K562 (cell line): ENCODE results near the gene TMED6. TPM values are rescaled to one million over a fixed set of nuclear protein-coding genes. Genes with fewer than 3 reads are reported as not detected.

Experiments
- ARID2 ChIP-seq: fragments of 450-650 bp; IDR thresholded peaks from 2 replicates; pipeline ENCODE4 v1.6.1; 2017; ENCODE audit warnings: antibody characterized with exemption, mild to moderate bottlenecking
- GATA2 ChIP-seq: sonication (generic); formaldehyde crosslinking; IDR thresholded peaks from 2 replicates; pipeline ENCODE4 v1.4.0; 2020; ENCODE audit warnings: mild to moderate bottlenecking, missing genetic modification reagents
- ILF3 ChIP-seq: fragments of 450-650 bp; IDR thresholded peaks from 2 replicates; pipeline ENCODE4 v1.6.1; 2018; ENCODE audit warnings: antibody characterized with exemption, mild to moderate bottlenecking, moderate library complexity, borderline replicate concordance
- KDM1A ChIP-seq, 2 experiments: fragments of 450-650 bp; IDR thresholded peaks; 2 replicates each; pipeline ENCODE4 v1.6.1; 2016; ENCODE audit warnings: mild to moderate bottlenecking in 2 of 2
- MYBL2 ChIP-seq, 2 experiments: fragments of 450-650 bp in 1 of 2; sonication (generic) in 1 of 2; formaldehyde crosslinking in 1 of 2; IDR thresholded peaks; 2 replicates each; pipeline versions ENCODE4 v1.6.1 to v1.8.1; 2017 to 2022; ENCODE audit warnings: borderline replicate concordance in 1 of 2, inconsistent platforms in 1 of 2, low read depth in 1 of 2, mild to moderate bottlenecking in 1 of 2, missing genetic modification reagents in 1 of 2, moderate library complexity in 1 of 2
- NR4A1 ChIP-seq, 2 experiments: fragments of 250-450 bp in 1 of 2; fragments of 450-650 bp in 1 of 2; sonication (Bioruptor Pico) in 1 of 2; IDR thresholded peaks; 2 replicates each; pipeline versions ENCODE4 v1.4.0 to v1.6.1; 2016 to 2020; ENCODE audit warnings: mild to moderate bottlenecking in 2 of 2, missing compliant biosample characterization in 1 of 2, missing genetic modification characterization in 1 of 2, moderate library complexity in 1 of 2
- PBX2 ChIP-seq, 2 experiments: IDR thresholded peaks in 1 of 2; conservative IDR thresholded peaks in 1 of 2; 2 replicates each; pipeline ENCODE4 v1.6.1; 2016; ENCODE audit warnings: low read depth in 2 of 2, mild to moderate bottlenecking in 1 of 2, missing compliant biosample characterization in 1 of 2, missing genetic modification characterization in 1 of 2, moderate library complexity in 1 of 2
- PURB ChIP-seq: sonication (generic); formaldehyde crosslinking; IDR thresholded peaks from 2 replicates; pipeline ENCODE4 v1.9.0; 2021; ENCODE audit warnings: low read depth, mild to moderate bottlenecking, missing genetic modification reagents
- RAD21 ChIP-seq, 2 experiments: fragments of 250-450 bp in 1 of 2; fragments of 450-650 bp in 1 of 2; sonication (Bioruptor Pico) in 1 of 2; formaldehyde crosslinking in 1 of 2; IDR thresholded peaks in 1 of 2; conservative IDR thresholded peaks in 1 of 2; 2 replicates each; pipeline versions ENCODE4 v1.4.0 to v1.8.0; 2020 to 2022; ENCODE audit warnings: mild to moderate bottlenecking in 2 of 2, moderate library complexity in 1 of 2
- TFAM ChIP-seq: fragments of 250-450 bp; sonication (Bioruptor Pico); conservative IDR thresholded peaks from 2 replicates; pipeline ENCODE4 v1.5.0; 2021; ENCODE audit warnings: mild to moderate bottlenecking, moderate library complexity
- ZBED1 ChIP-seq: IDR thresholded peaks from 2 replicates; pipeline ENCODE4 v1.6.1; 2014
- ZNF12 ChIP-seq: sonication (generic); formaldehyde crosslinking; IDR thresholded peaks from 2 replicates; pipeline ENCODE4 v1.4.0; 2020; ENCODE audit warnings: mild to moderate bottlenecking, missing genetic modification reagents
- ZNF146 ChIP-seq: IDR thresholded peaks from one replicate; pipeline ENCODE4 v1.6.1; 2018; ENCODE audit warnings: missing compliant biosample characterization; ENCODE audit not compliant: unreplicated experiment
- ZNF444 ChIP-seq: fragments of 250-450 bp; sonication (Bioruptor Pico); IDR thresholded peaks from 2 replicates; pipeline ENCODE4 v1.4.0; 2020; ENCODE audit warnings: mild to moderate bottlenecking, moderate library complexity
- ZNF449 ChIP-seq: fragments of 250-450 bp; sonication (Bioruptor Pico); IDR thresholded peaks from 2 replicates; pipeline ENCODE4 v1.8.0; 2022; ENCODE audit warnings: moderate library complexity, mild to moderate bottlenecking, inconsistent platforms
- polyA plus RNA-seq, 8 experiments: library from polyadenylated mRNA; depleted of rRNA in 4 of 8; stranded (reverse) in 5 of 8; unstranded in 3 of 8; fragments of >200 nt; fragmentation: Nextera tagmentation in 2 of 8; fragmentation: Illumina TruSeq in 1 of 8; extraction: Ambion mirVana in 2 of 8; extraction: Trizol in 1 of 8; gene quantifications; 2 replicates each; pipeline versions ENCODE4 v1.2.1 to v1.2.3, GENCODE V29; 2011 to 2014; ENCODE audit warnings: inconsistent platforms in 1 of 8, missing spikeins in 1 of 8
- total RNA-seq, 7 experiments: library from RNA; depleted of rRNA in 6 of 7; stranded (reverse); fragments of >200 nt in 6 of 7; fragmentation: Illumina TruSeq in 2 of 7; extraction: Trizol in 2 of 7; gene quantifications; 2 replicates each; pipeline versions ENCODE4 v1.2.1 to v1.2.3, GENCODE V29; 2011 to 2021; ENCODE audit warnings: low replicate concordance in 1 of 7

TMED6 gene
- total and polyA plus RNA-seq, 9 of the 15 experiments (the other 6 are each of a cell fraction or from before 2014, with no cell fraction given): 0.14 to 0.45 (median 0.25) TPM; not detected in 2

GRCh38 chr16:69397821-69398521 is 46.4 kb upstream of the TMED6 start (continued):
- no peak for TF ChIP-seq ZNF449 (CRISPR knock-in tag)
- no peak for TF ChIP-seq ZNF146 (CRISPR knock-in tag)
- no peak for TF ChIP-seq ILF3
- TF ChIP-seq KDM1A (IDR thresholded peaks at IDR 0.05): peak in 1 of 2 experiments; percentile 42; a peak in 1 of 4 replicates
- no peak for TF ChIP-seq GATA2
- TF ChIP-seq PURB (CRISPR knock-in tag): no peak
- TF ChIP-seq PBX2 (CRISPR knock-in tag; IDR thresholded peaks at IDR 0.05; ENCODE audit: low read depth): no peak
- peak; percentile 60 for TF ChIP-seq PBX2 (tag; conservative IDR thresholded peaks at IDR 0.05; ENCODE audit: low read depth)
- no peak for TF ChIP-seq ZNF444 (CRISPR knock-in tag)
- no peak for TF ChIP-seq NR4A1 (CRISPR knock-in tag; IDR thresholded peaks at IDR 0.05)
- no peak for TF ChIP-seq NR4A1 (tag; IDR thresholded peaks at IDR 0.05)
- no peak for TF ChIP-seq ARID2
- no peak for TF ChIP-seq ZNF12 (CRISPR knock-in tag)
- TF ChIP-seq ZBED1: no peak
- no peak for TF ChIP-seq TFAM (CRISPR knock-in tag)
- no peak for TF ChIP-seq MYBL2 (IDR thresholded peaks at IDR 0.05; ENCODE audit: low read depth)
- no peak for TF ChIP-seq MYBL2 (CRISPR knock-in tag; IDR thresholded peaks at IDR 0.05; ENCODE audit: borderline replicate concordance)
- peak; percentile 47 to 71; a peak in 3 of 4 replicates for TF ChIP-seq RAD21 (CRISPR knock-in tag; conservative IDR thresholded peaks at IDR 0.05 in 1 of 2, IDR thresholded peaks at IDR 0.05 in 1 of 2)
